GM12874 (cell line): Measurements from ENCODE around the gene CNGA4.

ENCODE experiments used
- CTCF ChIP-seq: IDR thresholded peaks from 2 replicates; pipeline ENCODE4 v1.5.1; 2011; ENCODE audit warnings: low read depth, mild to moderate bottlenecking, control low read depth, low read length, moderate library complexity; ENCODE audit not compliant: insufficient read depth

Gene CNGA4

GRCh38 chr11:6268820-6269219, 29.9 kb downstream of the CNGA4 start:
- no peak for TF ChIP-seq CTCF

DNA sequence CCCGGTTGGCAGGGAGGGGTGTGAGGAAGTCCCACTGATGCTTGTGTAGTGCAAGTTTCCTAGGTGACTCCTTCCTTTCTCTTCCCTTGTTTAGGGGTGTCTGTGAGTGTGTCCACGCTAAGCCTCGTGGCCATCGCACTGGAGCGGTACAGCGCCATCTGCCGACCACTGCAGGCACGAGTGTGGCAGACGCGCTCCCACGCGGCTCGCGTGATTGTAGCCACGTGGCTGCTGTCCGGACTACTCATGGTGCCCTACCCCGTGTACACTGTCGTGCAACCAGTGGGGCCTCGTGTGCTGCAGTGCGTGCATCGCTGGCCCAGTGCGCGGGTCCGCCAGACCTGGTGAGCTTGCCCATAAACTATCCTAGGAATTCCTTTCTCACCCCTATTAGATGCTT, 31.1 kb downstream of the CNGA4 start:
- TF ChIP-seq CTCF: peak; percentile 31; the same call in 1 of the 2 replicates

GRCh38 chr11:6270584-6271246, 31.8 kb downstream of the CNGA4 start:
- TF ChIP-seq CTCF: no peak

DNA sequence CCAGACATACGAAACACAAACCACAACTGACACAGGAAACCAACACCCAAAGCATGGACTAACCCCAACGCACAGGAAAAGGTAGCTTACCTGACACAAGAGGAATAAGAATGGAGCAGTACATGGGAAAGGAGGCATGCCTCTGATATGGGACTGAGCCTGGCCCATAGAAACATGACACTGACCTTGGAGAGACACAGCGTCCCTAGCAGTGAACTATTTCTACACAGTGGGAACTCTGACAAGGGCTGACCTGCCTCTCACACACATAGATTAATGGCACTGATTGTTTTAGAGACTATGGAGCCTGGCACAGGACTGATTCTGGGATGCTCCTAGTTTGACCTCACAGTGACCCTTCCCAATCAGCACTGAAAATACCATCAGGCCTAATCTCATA, 32.7 kb downstream of the CNGA4 start:
- no peak for TF ChIP-seq CTCF

DNA sequence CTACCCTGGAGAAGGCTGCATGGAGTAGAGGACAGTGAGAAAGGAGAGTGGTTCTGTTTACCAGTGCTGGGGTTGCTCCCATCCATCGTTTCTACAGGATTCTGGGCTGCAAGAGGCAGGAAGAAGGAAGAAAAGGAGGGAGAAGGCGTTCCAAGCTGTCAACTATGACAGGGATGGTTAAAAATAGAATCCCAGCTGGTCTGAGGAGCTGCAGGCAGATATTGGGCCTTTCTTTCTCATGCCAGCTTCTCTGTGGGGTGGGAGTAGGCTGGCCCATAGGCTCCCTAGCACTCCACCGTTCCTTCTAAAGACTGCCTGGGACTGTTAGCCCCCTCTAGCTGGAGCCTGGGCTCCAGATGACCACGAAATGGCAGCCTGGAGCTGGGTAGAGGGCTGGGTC, 34.3 kb downstream of the CNGA4 start:
- TF ChIP-seq CTCF: no peak

DNA sequence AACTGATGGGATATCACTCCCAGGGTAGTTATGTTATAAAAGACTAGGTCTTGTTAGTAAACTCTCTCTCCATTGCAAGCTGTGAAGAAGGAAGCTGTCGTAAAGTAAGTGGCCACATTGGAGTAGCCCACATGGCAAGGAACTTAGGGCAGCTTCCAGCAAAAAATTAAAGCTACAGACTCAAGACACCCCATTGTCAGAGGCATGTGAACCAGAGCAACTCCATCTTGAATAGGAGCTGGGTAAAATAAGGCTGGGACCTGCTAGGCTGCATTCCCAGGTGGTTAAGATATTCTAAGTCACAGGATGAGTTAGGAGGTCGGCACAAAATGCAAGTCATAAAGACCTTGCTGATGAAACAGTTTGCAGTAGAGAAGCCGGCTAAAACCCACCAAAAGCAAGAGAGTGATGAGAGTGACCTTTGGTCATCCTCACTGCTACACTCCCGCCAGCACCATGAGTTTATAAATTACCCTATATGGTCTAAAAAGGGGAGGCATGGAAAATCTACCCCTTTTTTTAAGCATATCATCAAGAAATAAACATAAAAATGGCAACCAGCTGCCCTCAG, 44.6 kb downstream of the CNGA4 start:
- TF ChIP-seq CTCF: no peak

GRCh38 chr11:6284250-6284649, 45.4 kb downstream of the CNGA4 start:
- no peak for TF ChIP-seq CTCF
